Tibial nerve (tissue), 4 donors: ENCODE measurements around the gene SUDS3. TPM values are rescaled to one million over a fixed set of nuclear protein-coding genes. Genes with fewer than 3 reads are reported as not detected.
"Not testable (repeated sequence)": the region's sequence is repeated elsewhere in the genome, so short reads cannot be mapped to it uniquely, and the experiment has no call there.

Source experiments
- DNase-seq, 2 donors: peaks; one replicate each; pipeline ENCODE4 v3.0.0-alpha.2; 2019; ENCODE audit warnings: low spot score in 2 of 2
- H3K27ac ChIP-seq, 4 donors: fragments of 200-600 bp; sonication (generic) in 3 of 4; one replicate each; pipeline ENCODE4 v1.5.1; 2017 to 2019; ENCODE audit warnings: mild to moderate bottlenecking in 1 of 4
- H3K27me3 ChIP-seq, 2 donors: fragments of 200-600 bp; sonication (generic) in 1 of 2; one replicate each; pipeline versions ENCODE4 v1.5.1 to v1.6.0; 2017 to 2019
- H3K36me3 ChIP-seq, 3 donors: fragments of 200-600 bp; sonication (generic); one replicate each; pipeline ENCODE4 v1.5.1; 2018 to 2019
- H3K4me1 ChIP-seq, 4 donors: fragments of 200-600 bp; sonication (generic) in 3 of 4; one replicate each; pipeline ENCODE4 v1.5.1; 2017 to 2019
- H3K4me3 ChIP-seq, 4 donors: fragments of 200-600 bp; sonication (generic) in 3 of 4; one replicate each; pipeline ENCODE4 v1.5.1; 2017 to 2019; ENCODE audit warnings: mild to moderate bottlenecking in 1 of 4, moderate library complexity in 1 of 4
- H3K9me3 ChIP-seq, 4 donors: fragments of 200-600 bp; sonication (generic) in 3 of 4; one replicate each; pipeline ENCODE4 v1.5.1; 2017 to 2019
- CTCF ChIP-seq, 5 experiments: fragments of 200-600 bp in 3 of 5; fragments of 450-650 bp in 2 of 5; sonication (generic) in 3 of 5; IDR thresholded peaks; one replicate each; pipeline ENCODE4 v1.5.1; 2016 to 2019; ENCODE audit warnings: antibody characterized with exemption in 5 of 5, mild to moderate bottlenecking in 3 of 5, moderate library complexity in 2 of 5
- EP300 ChIP-seq, 2 donors: sonication (generic); formaldehyde crosslinking; IDR thresholded peaks; one replicate each; pipeline ENCODE4 v1.6.1; 2017; ENCODE audit warnings: antibody characterized with exemption in 2 of 2, mild to moderate bottlenecking in 1 of 2
- POLR2A ChIP-seq, 2 donors: fragments of 450-650 bp; IDR thresholded peaks; one replicate each; pipeline ENCODE4 v1.6.1; 2017; ENCODE audit warnings: antibody characterized with exemption in 2 of 2, mild to moderate bottlenecking in 2 of 2, moderate library complexity in 2 of 2
- whole genome bisulfite sequencing, 2 donors: methylation state at CpG; one replicate each; pipeline ENCODE4 v1.1.5; 2018; 5-methylcytosine and 5-hydroxymethylcytosine counted together
- total RNA-seq, 4 donors: library from RNA; depleted of rRNA; stranded (reverse); fragments of >200 nt; gene quantifications; one replicate each; pipeline ENCODE4 v1.1.0, GENCODE V29; 2016

SUDS3 gene
- total RNA-seq, 4 donors from 2014 or later, result 33.9 to 92.0 (median 58.3) TPM

DNA sequence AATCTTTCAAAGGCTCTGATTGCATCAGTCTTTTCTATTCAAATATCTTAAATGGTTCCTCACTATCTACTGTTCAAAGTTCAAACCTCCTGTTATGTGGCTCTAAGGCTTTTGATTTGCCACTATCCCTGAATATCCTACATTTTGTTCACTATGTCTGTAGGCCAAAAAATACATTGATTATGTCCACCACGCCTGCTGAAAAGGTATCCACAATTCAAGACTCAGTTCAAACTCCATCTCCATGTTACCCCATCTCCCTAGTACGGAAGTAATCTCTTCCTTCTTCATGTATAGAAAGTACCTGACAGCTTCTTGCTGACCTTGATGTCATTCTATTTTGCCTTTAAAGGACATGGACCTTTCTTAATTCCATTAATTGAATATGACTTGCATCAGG lies 28.4 kb upstream of the SUDS3 start:
- no peaks in the 10 kb centered on the region for H3K36me3 ChIP-seq
- 90 to 94% methylated on average over 2 of the region's 2 CpGs for WGBS, 2 donors
- H3K27ac ChIP-seq, result no peak overlapping the region
- no peaks in the 10 kb centered on the region for H3K27me3 ChIP-seq
- peaks cover 0 to 7% (median 5%) of the 10 kb centered on the region in 4 donors for H3K4me1 ChIP-seq
- DNase-seq, result no peak
- TF ChIP-seq POLR2A (IDR thresholded peaks at IDR 0.05) (no peak), EP300 (IDR thresholded peaks at IDR 0.05) (no peak), CTCF (IDR thresholded peaks at IDR 0.05) (no peak)
- H3K4me3 ChIP-seq, result no peak overlapping the region
- H3K9me3 ChIP-seq, result no peaks in the 10 kb centered on the region

GRCh38 chr12:118350908-118351559 lies 25.3 kb upstream of the SUDS3 start:
- peaks cover 0 to 11% (median 5%) of the 10 kb centered on the region in 4 donors for H3K4me1 ChIP-seq
- no peak overlapping the region for H3K4me3 ChIP-seq
- no peak for TF ChIP-seq EP300 (IDR thresholded peaks at IDR 0.05)
- no peak for TF ChIP-seq CTCF (IDR thresholded peaks at IDR 0.05)
- no peaks in the 10 kb centered on the region for H3K9me3 ChIP-seq
- 86 to 93% methylated on average over 6 of the region's 6 CpGs for WGBS, 2 donors
- no peak for DNase-seq
- H3K36me3 ChIP-seq, result peaks cover 0 to 5% (median 0%) of the 10 kb centered on the region in 3 donors
- H3K27me3 ChIP-seq, result no peaks in the 10 kb centered on the region
- no peak overlapping the region for H3K27ac ChIP-seq

DNA sequence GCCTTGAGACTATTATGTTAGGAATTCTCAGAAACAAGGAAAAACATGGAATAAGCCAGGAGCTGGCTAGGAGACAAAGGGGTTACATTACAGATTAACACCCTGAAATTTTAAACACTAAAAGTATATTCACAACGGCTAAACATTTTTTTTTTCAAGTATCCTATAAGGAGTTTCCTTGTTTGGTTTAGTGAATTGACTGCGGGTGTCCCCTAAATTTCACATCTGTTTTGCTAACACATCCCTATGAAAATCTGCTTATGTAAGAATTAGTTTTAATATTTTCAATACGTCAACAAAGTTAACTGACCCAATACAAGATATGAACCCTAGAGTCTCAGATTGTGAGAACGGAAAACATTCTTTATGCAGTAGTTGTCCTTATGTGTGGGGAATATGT lies 22.6 kb upstream of the SUDS3 start:
- Histone ChIP-seq H3K36me3 (peaks cover 0 to 5% (median 0%) of the 10 kb centered on the region in 3 donors), H3K4me3 (no peak overlapping the region), H3K9me3 (no peaks in the 10 kb centered on the region), H3K27me3 (no peaks in the 10 kb centered on the region), H3K27ac (no peak overlapping the region), H3K4me1 (peaks cover 0 to 28% (median 15%) of the 10 kb centered on the region in 4 donors)
- WGBS, 2 donors, result 78 to 81% methylated on average over 4 of the region's 4 CpGs
- TF ChIP-seq CTCF (IDR thresholded peaks at IDR 0.05) (no peak), POLR2A (IDR thresholded peaks at IDR 0.05) (no peak), EP300 (IDR thresholded peaks at IDR 0.05) (no peak)
- DNase-seq, result no peak

GRCh38 chr12:118354503-118354902 lies 21.9 kb upstream of the SUDS3 start:
- peaks cover 0 to 28% (median 15%) of the 10 kb centered on the region in 4 donors for H3K4me1 ChIP-seq
- 86 to 89% methylated on average over 4 of the region's 4 CpGs for WGBS, 2 donors
- H3K4me3 ChIP-seq, H3K27me3 ChIP-seq, H3K27ac ChIP-seq, H3K36me3 ChIP-seq, H3K9me3 ChIP-seq, DNase-seq: not testable (repeated sequence)

- TF ChIP-seq CTCF (IDR thresholded peaks at IDR 0.05), result no peak
- no peak for TF ChIP-seq EP300 (IDR thresholded peaks at IDR 0.05)
- TF ChIP-seq POLR2A (IDR thresholded peaks at IDR 0.05), result no peak
- Histone ChIP-seq H3K4me3 (no peak overlapping the region), H3K36me3 (peaks cover 0 to 5% (median 0%) of the 10 kb centered on the region in 3 donors), H3K27me3 (no peaks in the 10 kb centered on the region), H3K27ac (no peak overlapping the region), H3K4me1 (peaks cover 0 to 28% (median 15%) of the 10 kb centered on the region in 4 donors), H3K9me3 (no peaks in the 10 kb centered on the region)
- DNase-seq, result no peak
- WGBS, 2 donors, result 76 to 77% methylated on average over 1 of the region's 1 CpG
Observed at GRCh38 chr12:118354903-118355302, 21.5 kb upstream of the SUDS3 start.
